Fibroblast of lung (primary cell): ENCODE measurements around the gene OTOS.

ENCODE experiments used
- EZH2 ChIP-seq: IDR thresholded peaks from 2 replicates; pipeline ENCODE4 v1.5.1; 2012; ENCODE audit warnings: low read length, control low read depth, mild to moderate bottlenecking; ENCODE audit errors: missing control alignments
- TF ChIP-seq, protein P1 (sequence below), 2 donors: IDR thresholded peaks in 1 of 2; conservative IDR thresholded peaks in 1 of 2; 1 replicate in 1 of 2; 2 replicates in 1 of 2; pipeline ENCODE4 v1.5.1; 2011 to 2012; ENCODE audit warnings: low read length in 2 of 2, control low read depth in 1 of 2, inconsistent platforms in 1 of 2, low read depth in 1 of 2, mild to moderate bottlenecking in 1 of 2

DNA sequence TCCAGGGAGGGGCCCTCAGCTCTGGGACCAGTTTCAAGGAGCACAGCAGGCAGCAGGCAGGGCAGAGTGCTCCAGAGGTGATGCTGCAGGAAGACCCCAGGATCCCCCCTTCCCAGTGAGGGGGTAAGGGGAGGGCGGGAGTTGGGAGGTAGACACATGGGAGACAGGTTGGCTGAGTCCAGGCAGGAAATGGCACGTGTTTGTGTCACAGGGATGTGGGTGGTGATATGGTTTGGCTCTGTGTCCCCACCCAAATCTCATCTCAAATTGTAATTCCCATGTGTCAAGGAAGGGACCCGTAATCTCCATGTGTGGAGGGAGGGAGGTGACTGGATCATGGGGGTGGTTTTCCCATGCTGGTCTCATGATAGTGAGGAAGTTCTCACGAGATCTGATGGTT lies 25.2 kb upstream of the OTOS start:
- TF ChIP-seq EZH2, result no peak
- TF ChIP-seq, protein P1, sequence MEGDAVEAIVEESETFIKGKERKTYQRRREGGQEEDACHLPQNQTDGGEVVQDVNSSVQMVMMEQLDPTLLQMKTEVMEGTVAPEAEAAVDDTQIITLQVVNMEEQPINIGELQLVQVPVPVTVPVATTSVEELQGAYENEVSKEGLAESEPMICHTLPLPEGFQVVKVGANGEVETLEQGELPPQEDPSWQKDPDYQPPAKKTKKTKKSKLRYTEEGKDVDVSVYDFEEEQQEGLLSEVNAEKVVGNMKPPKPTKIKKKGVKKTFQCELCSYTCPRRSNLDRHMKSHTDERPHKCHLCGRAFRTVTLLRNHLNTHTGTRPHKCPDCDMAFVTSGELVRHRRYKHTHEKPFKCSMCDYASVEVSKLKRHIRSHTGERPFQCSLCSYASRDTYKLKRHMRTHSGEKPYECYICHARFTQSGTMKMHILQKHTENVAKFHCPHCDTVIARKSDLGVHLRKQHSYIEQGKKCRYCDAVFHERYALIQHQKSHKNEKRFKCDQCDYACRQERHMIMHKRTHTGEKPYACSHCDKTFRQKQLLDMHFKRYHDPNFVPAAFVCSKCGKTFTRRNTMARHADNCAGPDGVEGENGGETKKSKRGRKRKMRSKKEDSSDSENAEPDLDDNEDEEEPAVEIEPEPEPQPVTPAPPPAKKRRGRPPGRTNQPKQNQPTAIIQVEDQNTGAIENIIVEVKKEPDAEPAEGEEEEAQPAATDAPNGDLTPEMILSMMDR (conservative IDR thresholded peaks at IDR 0.05 in 1 of 2, IDR thresholded peaks at IDR 0.05 in 1 of 2; ENCODE audit: low read depth in 1 of 2, low read length in 2 of 2), result no peak
